Tibial nerve (tissue), 4 donors: Measurements from ENCODE around the gene TM4SF4.

Experiments used
- CTCF ChIP-seq, 5 experiments: fragments of 200-600 bp in 3 of 5; fragments of 450-650 bp in 2 of 5; sonication (generic) in 3 of 5; IDR thresholded peaks; one replicate each; pipeline ENCODE4 v1.5.1; 2016 to 2019; ENCODE audit warnings: antibody characterized with exemption in 5 of 5, mild to moderate bottlenecking in 3 of 5, moderate library complexity in 2 of 5
- EP300 ChIP-seq, 2 donors: sonication (generic); formaldehyde crosslinking; IDR thresholded peaks; one replicate each; pipeline ENCODE4 v1.6.1; 2017; ENCODE audit warnings: antibody characterized with exemption in 2 of 2, mild to moderate bottlenecking in 1 of 2

GRCh38 chr3:149441642-149442041 lies 32.9 kb upstream of the TM4SF4 start:
- TF ChIP-seq EP300 (IDR thresholded peaks at IDR 0.05) = no peak
- no peak for TF ChIP-seq CTCF (IDR thresholded peaks at IDR 0.05)
